ENCODE results near the gene ANO7. TPM values are rescaled to one million over a fixed set of nuclear protein-coding genes. Genes with fewer than 3 reads are reported as not detected.

The ANO7 gene
- total RNA-seq, 4 donors from 2014 or later: 0.59 TPM; not detected in 3

- H3K27ac ChIP-seq: no peak overlapping the region
- WGBS, 2 donors: 69 to 90% methylated on average over 5 to 6 of the region's 8 CpGs
- no peak for DNase-seq
Measured at GRCh38 chr2:241224851-241225438, 36.5 kb downstream of the ANO7 start.

GRCh38 chr2:241225545-241225944, 37.1 kb downstream of the ANO7 start:
- intact Hi-C loops (cut with DNase I): no loop called here
- TF ChIP-seq CTCF (IDR thresholded peaks at IDR 0.05) (no peak), POLR2A (IDR thresholded peaks at IDR 0.05) (no peak)
- H3K4me1 ChIP-seq: peaks cover 4 to 16% (median 4%) of the 10 kb centered on the region in 3 donors
- 88 to 89% methylated on average over 10 to 15 of the region's 16 CpGs for WGBS, 2 donors
- no peaks in the 10 kb centered on the region for H3K27me3 ChIP-seq
- H3K9me3 ChIP-seq: no peaks in the 10 kb centered on the region
- H3K36me3 ChIP-seq: peaks cover 35 to 57% (median 37%) of the 10 kb centered on the region in 3 donors
- H3K27ac ChIP-seq: no peak overlapping the region
- H3K4me3 ChIP-seq: no peak overlapping the region
- no peak for DNase-seq

More at GRCh38 chr2:241224851-241225438, 36.5 kb downstream of the ANO7 start:
- Histone ChIP-seq H3K27me3 (no peaks in the 10 kb centered on the region), H3K4me3 (no peak overlapping the region), H3K9me3 (no peaks in the 10 kb centered on the region), H3K36me3 (peaks cover 29 to 51% (median 31%) of the 10 kb centered on the region in 3 donors), H3K4me1 (peaks cover 4 to 16% (median 4%) of the 10 kb centered on the region in 3 donors)
- intact Hi-C loops (cut with DNase I): no loop called here
- TF ChIP-seq CTCF (IDR thresholded peaks at IDR 0.05) (no peak), POLR2A (IDR thresholded peaks at IDR 0.05) (no peak)

GRCh38 chr2:241225983-241226382, 37.5 kb downstream of the ANO7 start:
- no peak for DNase-seq
- 86 to 93% methylated on average over 11 to 15 of the region's 16 CpGs for WGBS, 2 donors

GRCh38 chr2:241226723-241227572, 38.5 kb downstream of the ANO7 start:
- Histone ChIP-seq H3K36me3 (peaks cover 42 to 71% (median 50%) of the 10 kb centered on the region in 3 donors), H3K4me1 (peaks cover 4 to 16% (median 4%) of the 10 kb centered on the region in 3 donors), H3K27me3 (no peaks in the 10 kb centered on the region), H3K9me3 (no peaks in the 10 kb centered on the region), H3K4me3 (no peak overlapping the region), H3K27ac (no peak overlapping the region)
- 75 to 78% methylated on average over 11 to 14 of the region's 19 CpGs for WGBS, 2 donors
- no peak for DNase-seq
- TF ChIP-seq CTCF (IDR thresholded peaks at IDR 0.05) (no peak), POLR2A (IDR thresholded peaks at IDR 0.05) (no peak)
- intact Hi-C loops (cut with DNase I): no loop called here

More at GRCh38 chr2:241225983-241226382, 37.5 kb downstream of the ANO7 start:
- no peak for TF ChIP-seq POLR2A (IDR thresholded peaks at IDR 0.05)
- TF ChIP-seq CTCF (IDR thresholded peaks at IDR 0.05): no peak
- H3K9me3 ChIP-seq: no peaks in the 10 kb centered on the region
- intact Hi-C loops (cut with DNase I): no loop called here
- H3K36me3 ChIP-seq: peaks cover 40 to 61% (median 42%) of the 10 kb centered on the region in 3 donors
- H3K4me1 ChIP-seq: peaks cover 4 to 16% (median 4%) of the 10 kb centered on the region in 3 donors
- H3K27me3 ChIP-seq: no peaks in the 10 kb centered on the region
- no peak overlapping the region for H3K27ac ChIP-seq
- H3K4me3 ChIP-seq: no peak overlapping the region

GRCh38 chr2:241227594-241227993, 39.1 kb downstream of the ANO7 start:
- intact Hi-C loops (cut with DNase I): no loop called here
- Histone ChIP-seq H3K36me3 (peaks cover 45 to 77% (median 56%) of the 10 kb centered on the region in 3 donors), H3K4me1 (peaks cover 4 to 16% (median 4%) of the 10 kb centered on the region in 3 donors), H3K27ac (no peak overlapping the region), H3K9me3 (no peaks in the 10 kb centered on the region), H3K27me3 (no peaks in the 10 kb centered on the region), H3K4me3 (no peak overlapping the region)
- no peak for DNase-seq
- no peak for TF ChIP-seq CTCF (IDR thresholded peaks at IDR 0.05)
- TF ChIP-seq POLR2A (IDR thresholded peaks at IDR 0.05): no peak
- 83 to 87% methylated on average over 8 of the region's 8 CpGs for WGBS, 2 donors
